K562 (cell line): ENCODE data around the gene PI4KA. TPM values are rescaled to one million over a fixed set of nuclear protein-coding genes. Genes with fewer than 3 reads are reported as not detected.

Source experiments
- ATAC-seq: fragments of 200-7000 bp; cut with Tn5 transposase; 3 replicates; pipeline ENCODE4 v1.9.1; 2020; ENCODE audit warnings: moderate library complexity
- BruUV-seq: library from RNA; stranded (reverse); fragments of 400-500 nt; replicated peaks from 2 replicates; lab custom pipeline; 2021; lab: Mats Ljungman, UMichigan
- CTCF ChIA-PET: fragments of 300-600 bp; formaldehyde crosslinking; extraction: SDS; loops from one replicate; lab custom pipeline; 2021; ENCODE audit warnings: low intra/inter-chr PET ratio; lab: Yijun Ruan, JAX
- POLR2A ChIA-PET: fragments of 300-600, 350-650 bp; sonication (Branson Sonifier 250); formaldehyde crosslinking; extraction: SDS; loops from one replicate; lab custom pipeline; 2021; ENCODE audit warnings: antibody characterized with exemption, inconsistent platforms; lab: Yijun Ruan, JAX
- DNase-seq, 4 experiments: peaks; one replicate each; pipeline versions ENCODE4 v3.0.0 to v3.0.0-alpha.2; 2011 to 2018; ENCODE audit warnings: low spot score in 3 of 4, mixed read lengths in 3 of 4; ENCODE audit errors: extremely low read depth in 1 of 4
- FAIRE-seq: peaks from 2 replicates; lab custom pipeline; 2011; peaks lifted over from hg19 to GRCh38; lab: Jason Lieb, UNC
- H2AFZ ChIP-seq: 2 replicates; pipeline ENCODE4 v1.6.0; 2011; ENCODE audit warnings: low read depth, low read length, control low read depth, inconsistent platforms
- H3K27ac ChIP-seq: fragments of 200-600 bp; 3 replicates; pipeline ENCODE4 v1.8.0; 2011; ENCODE audit warnings: low read depth, mild to moderate bottlenecking, control low read depth, inconsistent platforms, low read length, moderate library complexity, mixed read lengths; ENCODE audit errors: extremely low read depth
- H3K27me3 ChIP-seq, 2 experiments: fragments of 300-600 bp in 1 of 2; 2 replicates in 1 of 2; 3 replicates in 1 of 2; pipeline versions ENCODE4 v1.6.0 to v1.8.0; 2011; ENCODE audit warnings: inconsistent platforms in 2 of 2, low read length in 2 of 2, mild to moderate bottlenecking in 1 of 2, mixed read lengths in 1 of 2, moderate library complexity in 1 of 2; ENCODE audit not compliant: control insufficient read depth in 2 of 2, insufficient read depth in 2 of 2
- H3K36me3 ChIP-seq: fragments of 300-600 bp; 3 replicates; pipeline ENCODE4 v1.8.0; 2011; ENCODE audit warnings: mild to moderate bottlenecking, low read length, inconsistent platforms; ENCODE audit not compliant: control insufficient read depth, insufficient read depth
- H3K4me1 ChIP-seq, 2 experiments: fragments of 200-600 bp in 1 of 2; replicated peaks in 1 of 2; 2 replicates in 1 of 2; 3 replicates in 1 of 2; pipeline versions ENCODE4 v1.5.1 to v1.8.0; 2011; ENCODE audit warnings: inconsistent platforms in 2 of 2, low read length in 2 of 2, mild to moderate bottlenecking in 1 of 2, mixed read lengths in 1 of 2, moderate library complexity in 1 of 2; ENCODE audit not compliant: control insufficient read depth in 2 of 2, insufficient read depth in 2 of 2
- H3K4me2 ChIP-seq: 2 replicates; pipeline ENCODE4 v1.6.1; 2011; ENCODE audit warnings: low read length, control low read depth, inconsistent platforms, mixed read lengths; ENCODE audit not compliant: insufficient read depth
- H3K4me3 ChIP-seq: fragments of 200-600 bp; sonication (generic), shearing (Covaris generic); 2 replicates; pipeline ENCODE4 v1.5.1; 2016; ENCODE audit warnings: control low read depth, inconsistent platforms
- H3K79me2 ChIP-seq: fragments of 200-600 bp; 3 replicates; pipeline ENCODE4 v1.8.0; 2011; ENCODE audit warnings: low read length, inconsistent platforms; ENCODE audit not compliant: control insufficient read depth, insufficient read depth
- H3K9ac ChIP-seq, 2 experiments: 2 replicates each; pipeline versions ENCODE4 v1.6.0 to v1.6.1; 2011; ENCODE audit warnings: low read depth in 2 of 2, low read length in 2 of 2, control low read depth in 1 of 2, inconsistent platforms in 1 of 2, mild to moderate bottlenecking in 1 of 2, mixed read lengths in 1 of 2; ENCODE audit not compliant: insufficient read depth in 1 of 2
- H3K9me1 ChIP-seq: one replicate; pipeline ENCODE4 v1.6.0; 2011; ENCODE audit warnings: inconsistent platforms, mild to moderate bottlenecking, low read length, moderate library complexity; ENCODE audit not compliant: control insufficient read depth, insufficient read depth
- H3K9me3 ChIP-seq: replicated peaks from 2 replicates; pipeline ENCODE4 v1.5.1; 2011; ENCODE audit warnings: low read depth, low read length, inconsistent platforms; ENCODE audit not compliant: control insufficient read depth, insufficient read depth
- H4K20me1 ChIP-seq: replicated peaks from 2 replicates; pipeline ENCODE4 v1.6.1; 2011; ENCODE audit warnings: low read length, inconsistent platforms, mixed read lengths; ENCODE audit not compliant: control insufficient read depth, insufficient read depth
- CHD4 ChIP-seq: fragments of 200-600 bp; sonication (generic); IDR thresholded peaks from 3 replicates; pipeline ENCODE4 v1.6.1; 2012; ENCODE audit warnings: low read depth, mild to moderate bottlenecking, mixed read lengths, low read length, inconsistent platforms; ENCODE audit not compliant: insufficient read depth, insufficient replicate concordance, poor library complexity, severe bottlenecking
- EP300 ChIP-seq: IDR thresholded peaks from 2 replicates; pipeline ENCODE4 v1.6.1; 2012; ENCODE audit warnings: low read length, improper control_type of control experiment
- HDAC3 ChIP-seq: fragments of 450-650 bp; IDR thresholded peaks from 2 replicates; pipeline ENCODE4 v1.6.1; 2018; ENCODE audit warnings: borderline replicate concordance, mild to moderate bottlenecking, moderate library complexity; ENCODE audit not compliant: partially characterized antibody
- ILF3 ChIP-seq: fragments of 450-650 bp; IDR thresholded peaks from 2 replicates; pipeline ENCODE4 v1.6.1; 2018; ENCODE audit warnings: antibody characterized with exemption, mild to moderate bottlenecking, moderate library complexity, borderline replicate concordance
- LARP7 ChIP-seq: fragments of 450-650 bp; IDR thresholded peaks from 2 replicates; pipeline ENCODE4 v1.6.1; 2016
- NR4A1 ChIP-seq, 2 experiments: fragments of 250-450 bp in 1 of 2; fragments of 450-650 bp in 1 of 2; sonication (Bioruptor Pico) in 1 of 2; IDR thresholded peaks; 2 replicates each; pipeline versions ENCODE4 v1.4.0 to v1.6.1; 2016 to 2020; ENCODE audit warnings: mild to moderate bottlenecking in 2 of 2, missing compliant biosample characterization in 1 of 2, missing genetic modification characterization in 1 of 2, moderate library complexity in 1 of 2
- SETDB1 ChIP-seq: IDR thresholded peaks from one replicate; pipeline ENCODE4 v1.6.1; 2012; ENCODE audit warnings: low read length, control low read depth, inconsistent platforms
- TRIM24 ChIP-seq, 2 experiments: fragments of 450-650 bp; IDR thresholded peaks; 2 replicates each; pipeline ENCODE4 v1.6.1; 2016
- ZFX ChIP-seq: sonication (generic); formaldehyde crosslinking; IDR thresholded peaks from 2 replicates; pipeline ENCODE4 v1.8.0; 2022; ENCODE audit warnings: mild to moderate bottlenecking, missing genetic modification reagents, moderate library complexity
- ZNF589 ChIP-seq: fragments of 200-800 bp; sonication (Bioruptor generic); IDR thresholded peaks from 2 replicates; pipeline ENCODE4 v1.6.1; 2016; ENCODE audit warnings: low read depth, missing genetic modification characterization, missing compliant biosample characterization
- ZNF644 ChIP-seq: fragments of 200-800 bp; sonication (Bioruptor generic); IDR thresholded peaks from 2 replicates; pipeline ENCODE4 v1.6.1; 2016; ENCODE audit warnings: low read depth, missing genetic modification characterization, missing compliant biosample characterization
- ZNF668 ChIP-seq: fragments of 250-450 bp; sonication (Bioruptor Pico); IDR thresholded peaks from 2 replicates; pipeline ENCODE4 v1.8.0; 2022; ENCODE audit warnings: mild to moderate bottlenecking, inconsistent platforms
- ZNF707 ChIP-seq: fragments of 250-450 bp; sonication (Bioruptor Pico); conservative IDR thresholded peaks from 2 replicates; pipeline ENCODE4 v1.8.0; 2022; ENCODE audit warnings: inconsistent platforms, mild to moderate bottlenecking, moderate library complexity
- ZNF77 ChIP-seq: fragments of 250-450 bp; sonication (Bioruptor Pico); IDR thresholded peaks from 2 replicates; pipeline ENCODE4 v1.5.0; 2020
- WGBS: fragments of 100-300 bp; shearing (Covaris generic); methylation state at CpG from one replicate; pipeline ENCODE4 v1.1.6; 2016; ENCODE audit warnings: low coverage, mixed read lengths; ENCODE audit not compliant: insufficient coverage; ENCODE audit errors: missing lambda C conversion rate; 5-methylcytosine and 5-hydroxymethylcytosine counted together
- in situ Hi-C: fragments of 300-500 bp; cut with MboI; formaldehyde crosslinking; loops from 4 replicates; pipeline ENCODE4 v1.15.0; 2018; ENCODE audit warnings: inconsistent platforms, mixed read lengths
- intact Hi-C: fragments of 100-400 bp; cut with micrococcal nuclease; formaldehyde crosslinking; loops from 2 replicates; pipeline ENCODE4 v1.14.2; 2022
- polyA plus RNA-seq, 8 experiments: library from polyadenylated mRNA; depleted of rRNA in 4 of 8; stranded (reverse) in 5 of 8; unstranded in 3 of 8; fragments of >200 nt; fragmentation: Nextera tagmentation in 2 of 8; fragmentation: Illumina TruSeq in 1 of 8; extraction: Ambion mirVana in 2 of 8; extraction: Trizol in 1 of 8; gene quantifications; 2 replicates each; pipeline versions ENCODE4 v1.2.1 to v1.2.3, GENCODE V29; 2011 to 2014; ENCODE audit warnings: inconsistent platforms in 1 of 8, missing spikeins in 1 of 8
- total RNA-seq, 7 experiments: library from RNA; depleted of rRNA in 6 of 7; stranded (reverse); fragments of >200 nt in 6 of 7; fragmentation: Illumina TruSeq in 2 of 7; extraction: Trizol in 2 of 7; gene quantifications; 2 replicates each; pipeline versions ENCODE4 v1.2.1 to v1.2.3, GENCODE V29; 2011 to 2021; ENCODE audit warnings: low replicate concordance in 1 of 7
- TF ChIP-seq, protein P1 (sequence below): sonication (generic); formaldehyde crosslinking; IDR thresholded peaks from 2 replicates; pipeline ENCODE4 v1.5.0; 2020; ENCODE audit warnings: missing genetic modification reagents
- TF ChIP-seq, protein P2 (sequence below): IDR thresholded peaks from 2 replicates; pipeline ENCODE4 v1.6.1; 2011; ENCODE audit warnings: borderline replicate concordance, low read depth, mild to moderate bottlenecking, moderate library complexity, low read length; ENCODE audit not compliant: insufficient read depth, poor library complexity, severe bottlenecking
- TF ChIP-seq, protein P3 (sequence below): sonication (generic); formaldehyde crosslinking; IDR thresholded peaks from 2 replicates; pipeline ENCODE4 v1.8.1; 2022; ENCODE audit warnings: missing genetic modification reagents

Gene PI4KA
- total and polyA plus RNA-seq, 9 of the 15 experiments (the other 6 are each of a cell fraction or from before 2014, with no cell fraction given) = 7.3 to 187 (median 84.7) TPM

DNA sequence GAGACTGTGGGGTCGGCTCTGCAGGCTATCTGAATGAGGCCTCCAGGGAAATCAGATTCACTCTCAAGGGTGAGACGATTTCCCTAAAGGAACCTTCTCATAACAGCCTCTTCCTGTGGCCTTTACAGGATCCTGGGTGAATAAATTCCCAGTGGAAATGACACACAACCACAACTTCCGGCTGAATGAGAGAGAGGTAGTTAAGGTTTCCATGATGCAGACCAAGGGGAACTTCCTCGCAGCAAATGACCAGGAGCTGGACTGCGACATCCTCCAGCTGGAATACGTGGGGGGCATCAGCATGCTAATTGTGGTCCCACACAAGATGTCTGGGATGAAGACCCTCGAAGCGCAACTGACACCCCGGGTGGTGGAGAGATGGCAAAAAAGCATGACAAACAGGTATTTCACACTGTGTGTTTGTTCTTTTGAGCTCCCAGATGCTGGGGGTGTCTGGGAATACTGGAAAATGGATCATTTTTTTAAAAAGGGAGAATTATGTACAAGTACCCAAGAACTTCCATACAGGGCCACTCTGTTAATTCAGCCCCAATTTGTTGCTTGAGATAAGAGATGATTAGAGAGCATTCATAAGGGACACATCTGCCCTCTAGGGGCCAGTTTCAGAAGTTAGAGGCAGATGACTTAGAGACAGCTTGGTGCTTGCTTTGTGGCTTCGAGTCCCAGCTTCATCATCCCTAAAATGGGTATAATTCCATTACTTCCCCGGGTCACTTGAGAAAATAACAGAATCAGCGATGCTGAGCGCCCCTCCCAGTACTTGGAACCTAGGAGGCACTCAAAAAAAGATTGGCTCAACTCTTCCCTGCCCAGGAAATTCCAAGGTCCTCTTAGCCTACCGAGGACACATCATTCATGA lies 74.5 kb downstream of the PI4KA start:
- peaks cover 62% of the 10 kb centered on the region for H4K20me1 ChIP-seq
- no peaks in the 10 kb centered on the region for H3K79me2 ChIP-seq
- ChIA-PET CTCF (interaction anchor here (0.5 to 3.5 kb wide), 11 partner anchors 18 to 365 kb away, joined by 3 to 22 read pairs (median 3); partner anchors contain the start of genes PI4KA and SNAP29), POLR2A (interaction anchor here (0.7 to 3.8 kb wide), 15 partner anchors 8 to 218 kb away, joined by 3 to 15 read pairs (median 4); partner anchors contain the start of genes SERPIND1 and THAP7)
- H3K36me3 ChIP-seq = peaks cover 46% of the 10 kb centered on the region; the same call in 2 of the 3 replicates
- H3K27me3 ChIP-seq = no peaks in the 10 kb centered on the region
- BruUV-seq = no TSS peak
- no peak overlapping the region for H3K9ac ChIP-seq
- 54% methylated on average over 14 of the region's 14 CpGs for WGBS
- in situ Hi-C loops (loop anchor here (25.0 kb wide), 2 partner anchors 353 to 1947 kb away; no protein-coding TSS in a partner anchor), intact Hi-C loops (loop anchor here (1.0 to 5.0 kb wide), 4 partner anchors 26 to 177 kb away; no protein-coding TSS in a partner anchor)
- FAIRE-seq (peak; percentile 95), DNase-seq (peak; percentile 93 to 98 (median 96)), ATAC-seq (peak; percentile 96)
- no peaks in the 10 kb centered on the region for H3K9me3 ChIP-seq
- H2AFZ ChIP-seq = no peak overlapping the region
- H3K9me1 ChIP-seq = peaks cover 7% of the 10 kb centered on the region
- no peak overlapping the region for H3K4me3 ChIP-seq
- no peak overlapping the region for H3K4me2 ChIP-seq
- H3K27ac ChIP-seq = no peak overlapping the region
- peaks cover under 1 to 12% of the 10 kb centered on the region in 2 experiments; a peak in 3 of 5 replicates for H3K4me1 ChIP-seq
- TF ChIP-seq EP300 = peak; percentile 75; the same call in 1 of the 2 replicates
- no peak for TF ChIP-seq ZNF589
- TF ChIP-seq ZNF644 (tag) = no peak
- no peak for TF ChIP-seq ZNF707
- no peak for TF ChIP-seq LARP7
- TF ChIP-seq ZNF77 = no peak
- TF ChIP-seq, protein P1, sequence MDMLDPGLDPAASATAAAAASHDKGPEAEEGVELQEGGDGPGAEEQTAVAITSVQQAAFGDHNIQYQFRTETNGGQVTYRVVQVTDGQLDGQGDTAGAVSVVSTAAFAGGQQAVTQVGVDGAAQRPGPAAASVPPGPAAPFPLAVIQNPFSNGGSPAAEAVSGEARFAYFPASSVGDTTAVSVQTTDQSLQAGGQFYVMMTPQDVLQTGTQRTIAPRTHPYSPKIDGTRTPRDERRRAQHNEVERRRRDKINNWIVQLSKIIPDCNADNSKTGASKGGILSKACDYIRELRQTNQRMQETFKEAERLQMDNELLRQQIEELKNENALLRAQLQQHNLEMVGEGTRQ = no peak
- TF ChIP-seq TRIM24 (IDR thresholded peaks at IDR 0.05) = no peak
- TF ChIP-seq SETDB1 = no peak
- no peak for TF ChIP-seq ZNF668 (CRISPR knock-in tag)
- TF ChIP-seq HDAC3 = no peak
- no peak for TF ChIP-seq ZFX
- TF ChIP-seq, protein P2, sequence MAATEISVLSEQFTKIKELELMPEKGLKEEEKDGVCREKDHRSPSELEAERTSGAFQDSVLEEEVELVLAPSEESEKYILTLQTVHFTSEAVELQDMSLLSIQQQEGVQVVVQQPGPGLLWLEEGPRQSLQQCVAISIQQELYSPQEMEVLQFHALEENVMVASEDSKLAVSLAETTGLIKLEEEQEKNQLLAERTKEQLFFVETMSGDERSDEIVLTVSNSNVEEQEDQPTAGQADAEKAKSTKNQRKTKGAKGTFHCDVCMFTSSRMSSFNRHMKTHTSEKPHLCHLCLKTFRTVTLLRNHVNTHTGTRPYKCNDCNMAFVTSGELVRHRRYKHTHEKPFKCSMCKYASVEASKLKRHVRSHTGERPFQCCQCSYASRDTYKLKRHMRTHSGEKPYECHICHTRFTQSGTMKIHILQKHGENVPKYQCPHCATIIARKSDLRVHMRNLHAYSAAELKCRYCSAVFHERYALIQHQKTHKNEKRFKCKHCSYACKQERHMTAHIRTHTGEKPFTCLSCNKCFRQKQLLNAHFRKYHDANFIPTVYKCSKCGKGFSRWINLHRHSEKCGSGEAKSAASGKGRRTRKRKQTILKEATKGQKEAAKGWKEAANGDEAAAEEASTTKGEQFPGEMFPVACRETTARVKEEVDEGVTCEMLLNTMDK = no peak
- 0 out of 2 replicates have a peak, but pooled peaks have one; percentile 63 for TF ChIP-seq NR4A1 (CRISPR knock-in tag; IDR thresholded peaks at IDR 0.05)
- TF ChIP-seq NR4A1 (tag; IDR thresholded peaks at IDR 0.05) = no peak
- no peak for TF ChIP-seq ILF3
- TF ChIP-seq, protein P3, sequence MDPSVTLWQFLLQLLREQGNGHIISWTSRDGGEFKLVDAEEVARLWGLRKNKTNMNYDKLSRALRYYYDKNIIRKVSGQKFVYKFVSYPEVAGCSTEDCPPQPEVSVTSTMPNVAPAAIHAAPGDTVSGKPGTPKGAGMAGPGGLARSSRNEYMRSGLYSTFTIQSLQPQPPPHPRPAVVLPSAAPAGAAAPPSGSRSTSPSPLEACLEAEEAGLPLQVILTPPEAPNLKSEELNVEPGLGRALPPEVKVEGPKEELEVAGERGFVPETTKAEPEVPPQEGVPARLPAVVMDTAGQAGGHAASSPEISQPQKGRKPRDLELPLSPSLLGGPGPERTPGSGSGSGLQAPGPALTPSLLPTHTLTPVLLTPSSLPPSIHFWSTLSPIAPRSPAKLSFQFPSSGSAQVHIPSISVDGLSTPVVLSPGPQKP (CRISPR knock-in tag) = no peak
- TF ChIP-seq CHD4 = no peak
